Left lobe of liver (tissue), 2 donors: ENCODE data around the gene IL1RAPL1. TPM values are rescaled to one million over a fixed set of nuclear protein-coding genes. Genes with fewer than 3 reads are reported as not detected.
"Not testable (repeated sequence)": the region's sequence is repeated elsewhere in the genome, so short reads cannot be mapped to it uniquely, and the experiment has no call there.

Source experiments
- ATAC-seq: fragments of 200-7000 bp; cut with Tn5 transposase; one replicate; pipeline ENCODE4 v1.9.1; 2020; ENCODE audit warnings: mild to moderate bottlenecking, moderate library complexity
- DNase-seq: peaks from one replicate; pipeline ENCODE4 v3.0.0-alpha.2; 2020; ENCODE audit warnings: low spot score
- total RNA-seq: library from RNA; stranded (reverse); gene quantifications from one replicate; pipeline ENCODE4 v1.2.1, GENCODE V29; 2021
- donor health status: DM: no; HTN: no; CAD: no; lungs with moderate emphysema.
- donor health status: DM: no; HTN: yes; CAD: no.

Gene IL1RAPL1
- total RNA-seq, 1 donor from 2014 or later: not detected

DNA sequence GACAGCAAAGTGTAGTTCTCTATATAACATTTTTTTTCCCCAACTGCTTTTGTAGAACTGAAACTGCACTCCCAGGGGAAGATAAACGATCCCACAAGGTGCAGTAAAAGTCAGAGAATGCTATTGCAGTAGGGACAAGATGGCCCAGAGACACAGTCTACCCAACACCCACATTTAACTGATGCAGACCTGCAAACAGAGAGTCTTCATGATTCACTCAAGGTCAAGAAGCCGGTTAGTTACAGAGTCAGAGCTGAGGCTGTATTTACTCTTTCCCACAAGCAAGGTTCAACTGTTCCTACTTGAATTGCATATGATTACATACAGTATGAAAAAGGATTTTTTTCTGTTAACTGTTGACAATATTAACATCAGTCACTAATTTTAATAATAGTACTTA is 654.6 kb downstream of the IL1RAPL1 start:
- DNase-seq (no peak), ATAC-seq (no peak)

DNA sequence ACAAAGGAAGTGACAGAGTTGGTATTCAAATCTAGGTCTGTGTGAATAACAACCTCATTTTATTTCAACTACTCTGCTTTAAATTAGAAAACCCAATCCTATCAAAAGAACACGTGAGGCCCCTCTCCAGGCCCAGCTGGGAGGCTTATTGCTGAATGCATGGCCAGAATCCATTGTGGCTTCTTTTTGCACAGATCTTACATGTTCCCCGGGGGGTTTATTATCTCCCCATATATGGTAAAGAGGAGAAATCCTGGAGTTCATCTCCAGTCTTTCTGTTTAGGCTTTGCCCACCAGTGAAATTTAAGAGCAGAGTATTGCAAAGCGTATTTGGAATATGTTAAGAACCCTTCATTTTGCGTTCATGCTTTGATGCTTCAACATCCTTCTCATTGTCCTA is 655.6 kb downstream of the IL1RAPL1 start:
- DNase-seq: no peak

DNA sequence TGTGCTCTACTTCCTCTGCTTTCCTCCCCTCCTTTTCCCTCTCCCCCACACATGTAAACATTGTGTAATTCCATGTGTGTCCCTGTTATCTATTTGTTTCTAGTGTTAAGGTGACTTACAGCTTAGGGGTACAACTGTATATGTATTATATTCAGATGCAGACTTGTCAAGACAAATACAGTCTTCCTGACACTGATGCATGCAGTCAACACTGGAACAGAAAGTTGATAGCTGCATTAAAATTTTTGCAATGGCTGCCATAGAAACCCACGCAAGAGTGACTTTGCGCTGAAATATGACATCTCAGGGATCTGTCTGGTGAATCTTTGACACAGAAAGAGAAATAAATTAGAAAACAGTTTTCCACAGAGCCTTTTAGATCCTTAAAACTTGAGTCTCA is 656.7 kb downstream of the IL1RAPL1 start:
- no peak for ATAC-seq

More for the DNA sequence above, 655.6 kb downstream of the IL1RAPL1 start:
- ATAC-seq: no peak

DNA sequence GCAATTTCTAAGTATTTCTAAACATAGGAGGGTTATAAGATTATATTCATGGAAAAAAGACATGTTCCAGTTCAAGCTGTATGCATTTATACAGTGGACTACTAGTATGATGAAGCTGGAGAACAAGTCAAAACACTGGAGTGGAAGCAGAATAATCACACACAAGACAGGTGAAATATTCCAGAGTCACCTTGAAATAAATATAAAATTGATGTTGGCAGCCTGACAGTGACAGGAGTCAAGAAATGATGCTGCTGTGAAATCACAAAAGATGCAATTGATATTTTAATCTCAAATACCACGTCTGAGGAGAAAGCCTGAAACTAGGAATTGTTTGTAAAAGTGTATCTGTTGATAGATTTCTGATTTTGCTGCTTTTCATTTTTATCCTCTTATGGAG is 667.3 kb downstream of the IL1RAPL1 start:
- DNase-seq (no peak), ATAC-seq (no peak)

More for the DNA sequence above, 656.7 kb downstream of the IL1RAPL1 start:
- no peak for DNase-seq

DNA sequence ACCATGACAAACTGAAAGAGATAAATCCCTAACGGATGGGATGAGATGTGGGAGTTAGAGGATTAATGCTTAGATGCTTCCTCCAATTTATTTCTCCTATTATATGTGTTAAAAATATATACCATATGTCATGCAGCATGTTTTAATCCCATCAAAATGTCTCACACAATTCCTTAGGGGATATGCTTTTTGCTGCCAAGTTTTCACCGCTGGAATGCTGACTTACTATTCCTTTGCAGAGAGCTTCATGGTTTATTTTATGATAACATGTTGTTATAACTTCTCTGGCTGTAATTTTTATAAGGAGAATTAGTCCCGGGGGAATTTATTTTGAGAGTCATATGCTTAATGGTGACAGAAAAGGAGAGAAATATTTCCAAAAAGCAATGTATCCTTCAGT is 670.3 kb downstream of the IL1RAPL1 start:
- no peak for DNase-seq
- ATAC-seq: no peak

DNA sequence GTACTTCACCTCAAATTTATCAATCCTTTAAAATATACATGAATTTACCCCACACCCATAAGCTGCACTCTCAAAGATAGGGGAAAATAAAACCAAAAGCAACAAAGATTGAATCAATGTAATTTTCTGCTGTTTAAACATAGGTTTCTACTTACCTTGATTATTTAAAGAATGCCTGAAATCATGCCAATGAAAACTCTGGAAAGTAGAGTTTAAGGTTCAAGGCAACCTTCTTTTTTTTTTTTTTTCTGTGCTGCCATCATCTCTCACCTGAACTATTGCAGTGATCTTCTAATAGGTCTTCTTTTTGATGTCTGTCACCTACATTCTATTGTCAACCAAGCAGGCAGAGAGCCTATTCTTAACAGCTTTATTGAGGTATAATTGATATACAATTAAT is 682.1 kb downstream of the IL1RAPL1 start:
- ATAC-seq (peak; percentile 23), DNase-seq (no peak)

DNA sequence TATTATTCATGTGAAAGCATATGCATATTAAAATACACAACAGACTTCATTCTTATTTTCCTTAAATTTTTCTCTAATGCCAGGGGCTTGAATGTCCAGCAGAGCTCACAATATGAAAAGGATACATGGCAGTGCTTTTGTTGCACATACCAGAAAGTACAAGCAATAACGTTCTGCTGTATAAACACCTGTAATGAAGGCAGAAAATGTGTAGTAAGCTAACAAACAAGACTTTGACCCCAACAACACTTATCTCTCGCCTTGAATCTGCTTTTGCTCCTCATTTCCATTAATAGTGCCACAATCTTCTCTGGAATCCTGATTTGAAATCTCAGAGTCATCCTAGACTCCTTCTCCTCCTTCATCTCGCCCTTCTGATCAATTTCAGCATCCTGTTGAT is 687.3 kb downstream of the IL1RAPL1 start:
- ATAC-seq (no peak), DNase-seq (no peak)

DNA sequence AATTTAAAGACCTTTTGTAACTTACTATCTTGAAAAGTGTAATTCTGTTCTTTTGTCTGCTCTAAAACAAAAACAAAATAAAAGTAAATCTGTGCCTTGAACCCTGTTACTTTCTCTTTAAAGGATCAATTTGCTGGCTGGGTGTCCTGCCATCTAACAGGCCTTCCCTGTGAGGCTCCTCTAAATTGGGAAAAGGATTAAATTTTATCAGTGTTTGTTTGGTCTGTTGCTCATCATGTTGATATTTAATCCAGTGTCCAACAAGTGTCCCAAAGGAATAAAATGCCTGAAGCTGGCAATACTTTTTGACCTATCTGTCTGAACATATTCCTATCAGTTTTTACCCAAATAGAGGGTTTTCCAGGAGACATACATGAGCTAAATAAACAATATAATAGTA is 688.7 kb downstream of the IL1RAPL1 start:
- ATAC-seq (peak; percentile 76), DNase-seq (no peak)

DNA sequence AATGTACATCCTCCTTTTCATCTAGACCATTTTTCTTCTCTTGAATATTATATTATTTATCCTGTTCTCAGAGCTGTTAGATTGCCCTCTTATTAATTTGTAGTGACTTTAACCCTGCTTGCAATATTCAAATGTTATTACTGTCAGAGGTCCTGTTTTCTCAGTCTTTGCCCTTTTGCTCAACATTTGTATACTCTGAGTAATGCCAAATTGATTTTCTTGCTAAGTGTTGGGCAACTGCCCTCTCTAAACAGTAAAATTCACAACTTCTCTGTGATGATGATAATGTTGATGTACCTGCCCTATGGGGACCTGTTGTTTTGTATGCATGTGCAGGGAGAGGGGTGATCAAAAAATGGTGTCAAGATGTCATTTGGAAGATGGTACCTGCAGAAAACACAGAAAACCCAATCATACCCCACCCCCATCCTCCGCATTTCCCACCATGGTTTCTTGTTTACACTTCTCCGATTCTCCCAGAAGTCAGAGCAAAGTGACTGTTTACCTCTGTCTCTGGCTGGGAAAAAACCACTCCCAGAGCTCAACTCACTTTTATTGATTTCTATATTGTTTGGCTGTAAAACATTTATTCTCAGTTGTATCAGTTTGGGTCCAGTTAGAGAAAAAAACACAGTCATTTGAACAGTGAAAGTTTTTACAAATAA is 694.0 kb downstream of the IL1RAPL1 start:
- peak; percentile 88 for ATAC-seq
- DNase-seq: peak; percentile 42

DNA sequence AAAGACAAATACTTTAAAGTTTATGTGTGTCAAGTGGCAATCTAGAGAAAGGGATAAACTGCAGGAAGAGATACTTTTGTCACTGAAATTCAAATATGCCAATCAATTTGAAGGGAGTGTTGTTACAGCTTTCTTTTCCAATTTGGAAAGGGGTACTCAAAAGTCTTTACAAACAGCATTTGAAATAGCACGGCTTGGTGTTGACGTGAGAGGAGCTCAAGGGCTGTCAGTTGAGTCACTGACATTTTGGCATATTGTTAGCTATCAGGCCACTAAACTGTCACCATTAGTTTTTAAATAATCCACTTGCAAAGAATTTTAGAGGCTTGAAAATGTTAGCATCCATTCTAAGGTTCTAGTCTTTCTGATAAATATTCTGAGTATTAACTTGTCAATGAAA is 698.4 kb downstream of the IL1RAPL1 start:
- ATAC-seq: no peak
- DNase-seq: no peak

DNA sequence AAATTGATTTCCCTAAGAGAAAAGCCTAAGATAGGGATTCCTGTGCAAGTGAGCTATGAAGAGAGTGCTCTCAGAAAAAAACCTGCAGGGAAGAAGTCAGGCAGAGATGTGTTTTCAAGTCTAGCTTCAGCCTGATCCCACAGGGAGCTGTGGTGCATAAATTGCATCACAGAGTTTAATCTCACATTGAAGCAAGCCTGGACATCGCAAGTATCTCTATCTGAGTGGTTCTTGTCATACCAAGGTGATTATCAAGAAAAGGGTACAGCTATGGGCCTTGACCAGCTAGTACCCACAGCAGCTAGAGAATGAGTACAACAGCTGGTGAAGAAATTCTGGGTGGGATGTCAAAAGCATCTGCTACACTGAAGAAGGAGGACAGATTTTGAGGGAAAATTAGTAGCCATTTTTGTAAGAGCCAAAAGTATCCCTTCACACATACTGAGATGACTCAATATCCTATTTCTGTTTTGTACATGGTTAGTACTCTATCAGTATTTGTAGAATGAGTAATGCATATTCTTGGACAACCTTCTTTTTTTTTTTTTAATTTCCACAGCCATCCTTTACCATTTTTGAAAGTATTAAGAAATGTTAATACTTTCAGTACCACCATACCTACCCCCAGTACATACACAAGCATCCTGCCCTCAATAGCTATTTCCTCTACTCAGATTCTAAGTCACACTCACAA is 708.9 kb downstream of the IL1RAPL1 start:
- DNase-seq: no peak
- ATAC-seq: no peak

DNA sequence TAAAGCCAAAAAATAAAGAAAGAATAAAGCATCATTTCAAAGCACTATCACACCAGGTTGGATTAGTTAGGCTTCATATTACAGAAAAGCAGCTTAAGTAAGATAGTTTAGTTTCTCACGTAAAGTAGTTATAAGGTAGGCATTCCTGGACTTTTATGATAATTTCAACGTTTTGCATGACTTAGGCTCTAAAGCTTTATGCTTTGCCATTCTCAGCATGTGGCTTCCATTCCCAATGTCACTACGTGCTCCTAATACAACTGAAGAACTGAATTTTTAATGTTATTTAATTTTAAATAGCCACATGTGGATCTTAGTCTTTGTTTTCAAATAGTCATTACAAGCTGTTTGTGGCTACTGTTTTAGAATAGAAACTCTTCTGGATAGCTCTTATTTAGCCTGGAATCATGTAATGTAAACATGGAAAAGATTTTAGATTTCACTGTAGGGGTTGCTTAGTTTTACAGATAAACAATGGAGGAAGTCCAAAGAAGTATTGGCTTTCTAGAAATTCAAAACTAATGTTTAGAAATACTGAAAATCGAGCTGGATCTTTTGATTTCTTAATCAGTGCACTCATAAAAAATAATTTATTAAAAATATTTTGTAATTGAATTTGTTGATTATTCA is 710.0 kb downstream of the IL1RAPL1 start:
- no peak for ATAC-seq
- no peak for DNase-seq

DNA sequence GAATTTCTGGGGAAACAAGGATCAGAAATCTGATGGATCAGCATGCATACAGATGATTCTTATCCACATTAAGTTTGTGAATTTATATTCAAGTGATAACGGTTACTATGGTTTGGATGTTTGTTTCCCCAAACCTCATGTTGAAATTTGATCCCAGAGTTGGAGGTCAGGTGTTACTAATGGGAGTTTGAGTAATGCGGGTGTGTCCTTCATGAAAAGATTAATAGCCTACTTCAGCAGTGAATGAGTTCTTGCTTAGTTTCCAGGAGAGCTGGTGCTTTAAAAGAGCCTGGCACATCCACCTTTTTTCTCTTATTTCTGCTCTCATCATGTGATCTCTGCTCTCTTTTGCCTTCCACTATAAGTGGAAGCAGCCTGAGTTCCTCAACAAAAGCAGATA is 712.4 kb downstream of the IL1RAPL1 start:
- DNase-seq (no peak), ATAC-seq (no peak)

DNA sequence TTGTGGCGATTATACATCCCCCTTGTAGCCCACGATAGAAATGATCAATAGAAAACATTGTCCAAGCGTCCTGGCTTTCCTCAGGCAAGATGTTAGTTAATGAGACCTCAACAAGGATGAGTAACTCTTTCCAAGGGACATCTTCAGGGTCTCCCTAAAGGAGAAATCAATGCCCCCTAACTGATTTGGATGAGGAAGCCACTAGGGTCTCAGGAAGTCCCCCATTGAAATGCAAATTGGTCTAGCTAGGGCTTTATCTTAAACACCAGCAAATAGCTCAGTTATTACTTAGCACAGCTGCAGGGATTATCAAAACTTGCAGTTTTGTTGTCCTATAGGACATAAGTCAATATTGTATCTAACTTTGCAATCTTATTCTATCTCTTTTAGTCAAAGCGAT is 721.5 kb downstream of the IL1RAPL1 start:
- no peak for DNase-seq
- ATAC-seq: no peak

DNA sequence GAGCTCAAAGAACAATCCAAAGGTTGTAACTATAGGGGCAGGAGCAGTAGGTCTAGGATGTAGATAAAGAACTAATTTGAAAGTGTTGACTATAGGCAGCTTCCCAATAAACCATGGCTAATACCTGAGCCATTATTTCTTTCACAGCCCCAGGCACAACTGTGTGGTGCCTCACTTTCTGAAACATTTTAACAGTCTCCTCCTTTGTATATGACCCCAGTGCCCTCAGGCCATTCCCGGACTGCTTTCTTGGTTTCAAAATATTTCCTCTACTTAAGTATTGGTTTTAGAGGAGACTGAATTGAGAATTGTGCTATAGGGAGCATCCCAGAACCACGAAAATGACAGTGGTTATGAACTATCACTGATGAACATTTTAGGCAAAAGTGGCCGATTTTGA is 728.7 kb downstream of the IL1RAPL1 start:
- no peak for DNase-seq
- no peak for ATAC-seq

DNA sequence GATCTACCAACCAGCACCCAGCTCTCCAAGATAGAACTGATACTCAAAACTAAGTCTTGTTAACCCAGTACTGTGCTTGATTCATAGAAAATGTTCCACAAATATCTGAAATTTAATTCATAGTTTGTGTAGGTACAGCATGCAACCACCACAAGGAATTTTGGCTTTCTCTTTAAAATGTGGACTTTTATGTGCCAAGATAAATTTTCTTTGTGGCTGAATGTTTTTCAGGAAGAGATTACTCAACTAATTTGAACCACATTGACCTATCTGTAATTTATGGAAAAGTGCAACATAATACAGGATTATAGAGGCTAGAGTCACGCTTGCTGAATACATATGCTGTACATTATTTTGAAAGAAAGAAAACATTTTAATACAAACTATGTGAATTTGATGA is 730.8 kb downstream of the IL1RAPL1 start:
- ATAC-seq (no peak), DNase-seq (no peak)

DNA sequence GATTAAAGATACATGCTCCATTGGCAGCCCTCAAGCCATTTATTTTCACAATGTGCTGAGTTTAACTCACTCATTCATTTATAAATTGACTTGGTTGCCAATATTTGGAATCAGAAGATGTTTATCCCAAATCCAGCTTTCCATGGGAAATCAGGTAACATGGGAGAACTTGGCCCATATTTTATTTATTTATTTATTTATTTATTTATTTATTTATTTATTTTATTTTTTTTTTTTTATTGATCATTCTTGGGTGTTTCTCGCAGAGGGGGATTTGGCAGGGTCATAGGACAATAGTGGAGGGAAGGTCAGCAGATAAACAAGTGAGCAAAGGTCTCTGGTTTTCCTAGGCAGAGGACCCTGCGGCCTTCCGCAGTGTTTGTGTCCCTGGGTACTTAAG is 745.2 kb downstream of the IL1RAPL1 start:
- DNase-seq, ATAC-seq: not testable (repeated sequence)

DNA sequence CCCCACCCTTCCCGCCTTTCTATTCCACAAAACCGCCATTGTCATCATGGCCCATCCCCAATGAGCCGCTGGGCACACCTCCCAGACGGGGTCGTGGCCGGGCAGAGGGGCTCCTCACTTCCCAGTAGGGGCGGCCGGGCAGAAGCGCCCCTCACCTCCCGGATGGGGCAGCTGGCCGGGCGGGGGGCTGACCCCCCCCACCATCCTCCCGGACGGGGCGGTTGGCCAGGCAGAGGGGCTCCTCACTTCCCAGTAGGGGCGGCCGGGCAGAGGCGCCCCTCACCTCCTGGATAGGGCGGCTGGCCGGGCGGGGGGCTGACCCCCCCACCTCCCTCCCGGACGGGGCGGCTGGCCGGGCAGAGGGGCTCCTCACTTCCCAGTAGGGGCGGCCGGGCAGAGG is 745.8 kb downstream of the IL1RAPL1 start:
- not testable (repeated sequence) for DNase-seq, ATAC-seq

DNA sequence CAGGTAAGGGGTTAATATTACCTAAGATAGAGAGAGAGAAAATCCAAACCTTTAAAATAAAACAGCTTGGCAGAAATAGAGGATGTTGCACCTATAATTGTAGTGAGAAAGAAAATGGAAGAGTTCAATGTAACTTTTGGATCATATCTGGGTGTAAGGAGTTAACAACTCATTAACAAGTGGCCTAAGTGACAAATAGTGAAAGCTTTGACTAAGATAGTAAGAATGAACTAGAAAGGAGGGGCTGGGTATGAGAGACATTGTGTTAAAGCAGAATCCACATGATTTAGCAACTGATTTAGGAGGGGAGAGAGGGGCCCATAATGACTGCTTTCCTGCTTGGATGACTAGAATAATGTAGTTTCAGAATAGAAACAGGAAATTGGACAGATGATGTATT is 761.0 kb downstream of the IL1RAPL1 start:
- DNase-seq (no peak), ATAC-seq (no peak)

DNA sequence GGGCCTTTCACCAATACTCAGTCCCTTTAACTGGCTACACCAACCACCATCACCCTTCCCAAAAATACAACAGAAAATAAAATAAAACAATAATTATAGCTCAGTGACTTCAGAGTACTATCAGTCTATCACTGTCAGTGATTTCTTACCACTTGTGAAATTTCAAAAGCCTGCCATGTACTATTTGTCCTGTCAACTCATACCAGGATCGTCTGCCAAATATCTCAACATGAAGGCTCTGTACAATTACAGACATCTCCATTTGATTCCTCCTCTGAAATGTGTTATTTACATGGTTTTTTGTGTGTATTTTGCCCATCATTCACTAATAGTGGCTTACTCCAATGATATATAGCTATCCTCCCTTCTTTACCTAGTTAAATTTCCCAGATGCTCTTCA is 772.0 kb downstream of the IL1RAPL1 start:
- DNase-seq (no peak), ATAC-seq (peak; percentile 77)

DNA sequence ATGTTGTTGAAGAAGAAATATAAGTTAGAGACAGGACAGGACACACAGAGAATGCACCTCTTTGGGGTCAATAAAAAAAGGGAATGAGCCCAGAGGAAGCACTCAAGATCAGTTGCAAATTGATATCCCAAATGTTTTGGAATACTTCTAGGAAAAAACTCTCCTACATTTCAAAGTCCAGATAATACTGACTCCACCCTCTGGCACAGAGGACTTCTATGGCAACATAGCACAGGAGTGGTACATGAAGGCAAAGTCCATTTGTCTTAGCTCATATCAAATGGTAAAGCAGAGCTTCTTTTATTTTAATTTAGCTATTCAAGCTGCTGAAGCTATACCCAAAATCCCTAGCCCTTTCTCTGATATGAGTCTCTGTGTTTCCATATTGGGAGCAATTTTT is 787.5 kb downstream of the IL1RAPL1 start:
- DNase-seq: not testable (repeated sequence)
- ATAC-seq: peak; percentile 95

DNA sequence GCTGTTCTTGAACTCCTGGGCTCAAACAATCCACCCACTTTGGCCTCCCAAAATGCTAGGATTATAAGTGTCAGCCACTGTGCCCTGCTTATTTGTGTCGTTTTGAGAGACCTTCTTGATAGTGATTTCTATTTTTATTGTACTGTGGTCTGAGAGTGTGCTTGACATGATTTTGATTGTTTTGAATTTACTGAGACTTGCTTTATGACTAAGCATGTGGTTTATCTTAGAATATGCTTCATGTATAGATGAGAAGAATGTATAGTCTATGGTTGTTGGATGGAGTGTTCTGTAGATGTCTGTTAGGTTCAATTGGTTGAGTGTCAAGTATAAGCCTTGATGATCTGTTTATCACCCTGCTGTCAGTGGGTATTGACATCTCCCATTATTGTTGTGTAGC is 789.3 kb downstream of the IL1RAPL1 start:
- ATAC-seq: no peak
- no peak for DNase-seq
